Neural cell (in vitro differentiated cells): ENCODE results near the gene STRA6. TPM values are rescaled to one million over a fixed set of nuclear protein-coding genes. Genes with fewer than 3 reads are reported as not detected.

Experiments
- H2AFZ ChIP-seq: fragments of 200-600, 300-800 bp; sonication (generic), shearing (Covaris generic); 2 replicates; pipeline ENCODE4 v1.6.0; 2014; ENCODE audit warnings: low read depth, mild to moderate bottlenecking, antibody characterized with exemption, low read length, moderate library complexity
- H3F3A ChIP-seq: fragments of 200-600 bp; shearing (Covaris generic); 2 replicates; pipeline ENCODE4 v1.6.1; 2016; ENCODE audit warnings: mild to moderate bottlenecking, moderate library complexity, mixed read lengths, antibody characterized with exemption, low read length; ENCODE audit not compliant: insufficient read depth, poor library complexity, severe bottlenecking
- H3K27ac ChIP-seq: fragments of 200-600, 300-800 bp; sonication (generic), shearing (Covaris generic); 2 replicates; pipeline ENCODE4 v1.5.1; 2014; ENCODE audit warnings: mild to moderate bottlenecking, low read length, moderate library complexity
- H3K27me3 ChIP-seq: fragments of 300-800, 200-600 bp; sonication (generic), shearing (Covaris generic); 2 replicates; pipeline ENCODE4 v1.6.0; 2014; ENCODE audit warnings: mild to moderate bottlenecking, low read depth, low read length, moderate library complexity; ENCODE audit not compliant: insufficient read depth
- H3K36me3 ChIP-seq: fragments of 300-800, 200-600 bp; sonication (generic), shearing (Covaris generic); 2 replicates; pipeline ENCODE4 v1.5.1; 2014; ENCODE audit warnings: mild to moderate bottlenecking, antibody characterized with exemption, low read length, moderate library complexity; ENCODE audit not compliant: insufficient read depth
- H3K4me2 ChIP-seq: fragments of 300-800, 200-600 bp; sonication (generic), shearing (Covaris generic); 2 replicates; pipeline ENCODE4 v1.6.0; 2014; ENCODE audit warnings: mild to moderate bottlenecking, low read length
- H3K4me3 ChIP-seq: fragments of 300-800, 200-600 bp; sonication (generic), shearing (Covaris generic); 2 replicates; pipeline ENCODE4 v1.5.1; 2014; ENCODE audit warnings: mild to moderate bottlenecking, low read length, moderate library complexity
- H3K79me2 ChIP-seq: fragments of 200-600 bp; shearing (Covaris generic); replicated peaks from 2 replicates; pipeline ENCODE4 v1.6.0; 2014; ENCODE audit warnings: mild to moderate bottlenecking, low read length, moderate library complexity; ENCODE audit not compliant: insufficient read depth
- H3K9ac ChIP-seq: fragments of 300-800, 200-600 bp; sonication (generic), shearing (Covaris generic); 2 replicates; pipeline ENCODE4 v1.6.1; 2016; ENCODE audit warnings: mild to moderate bottlenecking, low read length, mixed read lengths
- H3K9me2 ChIP-seq: fragments of 200-600 bp; shearing (Covaris generic); 2 replicates; pipeline ENCODE4 v1.6.1; 2016; ENCODE audit warnings: mild to moderate bottlenecking, low read length, mixed read lengths; ENCODE audit not compliant: insufficient read depth
- H3K9me3 ChIP-seq: fragments of 200-600, 300-800 bp; sonication (generic), shearing (Covaris generic); 2 replicates; pipeline ENCODE4 v1.6.1; 2016; ENCODE audit warnings: mild to moderate bottlenecking, mixed run types, low read length, moderate library complexity, mixed read lengths
- H4K20me1 ChIP-seq: fragments of 200-600 bp; shearing (Covaris generic); 2 replicates; pipeline ENCODE4 v1.6.1; 2016; ENCODE audit warnings: mild to moderate bottlenecking, mixed run types; ENCODE audit not compliant: insufficient read depth
- EP300 ChIP-seq: fragments of 450-650 bp; conservative IDR thresholded peaks from 2 replicates; pipeline ENCODE4 v1.6.1; 2014; ENCODE audit warnings: antibody characterized with exemption, mild to moderate bottlenecking, moderate library complexity; ENCODE audit not compliant: poor library complexity, severe bottlenecking
- EZH2 ChIP-seq: fragments of 200-600, 300-800 bp; shearing (Covaris generic), sonication (generic); IDR thresholded peaks from 2 replicates; pipeline ENCODE4 v1.6.1; 2014; ENCODE audit warnings: antibody characterized with exemption, low read length, borderline replicate concordance, mild to moderate bottlenecking; ENCODE audit not compliant: insufficient read depth, poor library complexity, severe bottlenecking
- MXI1 ChIP-seq: fragments of 450-650 bp; conservative IDR thresholded peaks from 2 replicates; pipeline ENCODE4 v1.6.1; 2014; ENCODE audit warnings: antibody characterized with exemption, mild to moderate bottlenecking; ENCODE audit not compliant: poor library complexity, severe bottlenecking
- POLR2AphosphoS5 ChIP-seq: IDR thresholded peaks from 2 replicates; pipeline ENCODE4 v1.6.1; 2012
- RAD21 ChIP-seq: fragments of 450-650 bp; conservative IDR thresholded peaks from 2 replicates; pipeline ENCODE4 v1.6.1; 2014; ENCODE audit warnings: antibody characterized with exemption, mild to moderate bottlenecking, moderate library complexity
- SMC3 ChIP-seq: fragments of 450-650 bp; conservative IDR thresholded peaks from 2 replicates; pipeline ENCODE4 v1.6.1; 2014; ENCODE audit warnings: antibody characterized with exemption, mild to moderate bottlenecking, moderate library complexity; ENCODE audit not compliant: poor library complexity
- TAF1 ChIP-seq: IDR thresholded peaks from 2 replicates; pipeline ENCODE4 v1.6.1; 2012; ENCODE audit warnings: low read depth
- polyA plus RNA-seq: library from polyadenylated mRNA; depleted of rRNA; stranded (reverse); fragments of >200 nt; gene quantifications from 2 replicates; pipeline ENCODE4 v1.2.3, GENCODE V29; 2014
- TF ChIP-seq, protein P1 (sequence below): IDR thresholded peaks from 2 replicates; pipeline ENCODE4 v1.6.1; 2012; ENCODE audit warnings: borderline replicate concordance
- TF ChIP-seq, protein P2 (sequence below): fragments of 450-650 bp; IDR thresholded peaks from 2 replicates; pipeline ENCODE4 v1.5.1; 2014; ENCODE audit warnings: antibody characterized with exemption, mild to moderate bottlenecking, moderate library complexity; ENCODE audit not compliant: poor library complexity, severe bottlenecking

The STRA6 gene
- polyA plus RNA-seq, 1 donor from 2014 or later, result 4.4 TPM

DNA sequence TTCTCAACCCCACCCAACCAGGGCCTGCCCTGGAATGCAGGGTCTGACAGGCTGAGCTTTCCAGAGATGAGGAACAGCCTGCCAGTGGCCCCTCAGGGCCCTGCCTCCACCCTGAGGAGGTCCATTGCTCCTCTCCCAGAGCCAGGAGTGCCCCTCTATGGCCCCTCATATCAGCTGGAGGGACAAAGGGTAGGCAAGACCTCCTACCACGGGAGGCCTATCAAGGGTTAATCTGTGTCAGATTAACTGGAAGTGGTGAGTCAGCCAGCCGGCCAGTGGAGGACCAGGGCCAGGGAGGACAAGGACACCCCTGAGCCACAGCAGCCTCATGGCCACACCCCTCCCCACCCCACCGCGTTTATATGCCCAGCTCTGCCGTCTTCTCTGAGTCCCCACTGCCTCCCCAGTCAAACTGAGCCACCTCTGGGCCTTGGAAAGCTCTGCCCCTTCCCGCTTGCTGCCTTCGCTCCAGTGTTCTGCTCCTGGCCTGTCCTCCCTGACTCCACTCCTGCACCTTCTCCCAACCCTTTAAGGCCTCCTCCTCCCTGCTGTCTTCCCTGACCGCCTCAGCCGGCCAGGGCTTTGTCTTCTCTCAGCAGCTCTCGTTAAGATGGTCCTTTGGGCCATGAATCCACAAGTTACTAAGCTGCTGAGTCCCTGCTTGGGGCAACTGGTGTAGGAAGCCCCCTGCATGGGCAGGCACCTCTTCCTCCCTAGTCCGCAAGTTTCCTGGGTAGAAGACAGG is 40.0 kb upstream of the STRA6 start:
- TF ChIP-seq POLR2AphosphoS5, result no peak
- TF ChIP-seq EZH2, result no peak
- no peak for TF ChIP-seq RAD21
- TF ChIP-seq TAF1, result no peak
- TF ChIP-seq SMC3, result no peak
- TF ChIP-seq, protein P1, sequence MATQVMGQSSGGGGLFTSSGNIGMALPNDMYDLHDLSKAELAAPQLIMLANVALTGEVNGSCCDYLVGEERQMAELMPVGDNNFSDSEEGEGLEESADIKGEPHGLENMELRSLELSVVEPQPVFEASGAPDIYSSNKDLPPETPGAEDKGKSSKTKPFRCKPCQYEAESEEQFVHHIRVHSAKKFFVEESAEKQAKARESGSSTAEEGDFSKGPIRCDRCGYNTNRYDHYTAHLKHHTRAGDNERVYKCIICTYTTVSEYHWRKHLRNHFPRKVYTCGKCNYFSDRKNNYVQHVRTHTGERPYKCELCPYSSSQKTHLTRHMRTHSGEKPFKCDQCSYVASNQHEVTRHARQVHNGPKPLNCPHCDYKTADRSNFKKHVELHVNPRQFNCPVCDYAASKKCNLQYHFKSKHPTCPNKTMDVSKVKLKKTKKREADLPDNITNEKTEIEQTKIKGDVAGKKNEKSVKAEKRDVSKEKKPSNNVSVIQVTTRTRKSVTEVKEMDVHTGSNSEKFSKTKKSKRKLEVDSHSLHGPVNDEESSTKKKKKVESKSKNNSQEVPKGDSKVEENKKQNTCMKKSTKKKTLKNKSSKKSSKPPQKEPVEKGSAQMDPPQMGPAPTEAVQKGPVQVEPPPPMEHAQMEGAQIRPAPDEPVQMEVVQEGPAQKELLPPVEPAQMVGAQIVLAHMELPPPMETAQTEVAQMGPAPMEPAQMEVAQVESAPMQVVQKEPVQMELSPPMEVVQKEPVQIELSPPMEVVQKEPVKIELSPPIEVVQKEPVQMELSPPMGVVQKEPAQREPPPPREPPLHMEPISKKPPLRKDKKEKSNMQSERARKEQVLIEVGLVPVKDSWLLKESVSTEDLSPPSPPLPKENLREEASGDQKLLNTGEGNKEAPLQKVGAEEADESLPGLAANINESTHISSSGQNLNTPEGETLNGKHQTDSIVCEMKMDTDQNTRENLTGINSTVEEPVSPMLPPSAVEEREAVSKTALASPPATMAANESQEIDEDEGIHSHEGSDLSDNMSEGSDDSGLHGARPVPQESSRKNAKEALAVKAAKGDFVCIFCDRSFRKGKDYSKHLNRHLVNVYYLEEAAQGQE, result no peak
- TF ChIP-seq MXI1, result no peak
- TF ChIP-seq, protein P2, sequence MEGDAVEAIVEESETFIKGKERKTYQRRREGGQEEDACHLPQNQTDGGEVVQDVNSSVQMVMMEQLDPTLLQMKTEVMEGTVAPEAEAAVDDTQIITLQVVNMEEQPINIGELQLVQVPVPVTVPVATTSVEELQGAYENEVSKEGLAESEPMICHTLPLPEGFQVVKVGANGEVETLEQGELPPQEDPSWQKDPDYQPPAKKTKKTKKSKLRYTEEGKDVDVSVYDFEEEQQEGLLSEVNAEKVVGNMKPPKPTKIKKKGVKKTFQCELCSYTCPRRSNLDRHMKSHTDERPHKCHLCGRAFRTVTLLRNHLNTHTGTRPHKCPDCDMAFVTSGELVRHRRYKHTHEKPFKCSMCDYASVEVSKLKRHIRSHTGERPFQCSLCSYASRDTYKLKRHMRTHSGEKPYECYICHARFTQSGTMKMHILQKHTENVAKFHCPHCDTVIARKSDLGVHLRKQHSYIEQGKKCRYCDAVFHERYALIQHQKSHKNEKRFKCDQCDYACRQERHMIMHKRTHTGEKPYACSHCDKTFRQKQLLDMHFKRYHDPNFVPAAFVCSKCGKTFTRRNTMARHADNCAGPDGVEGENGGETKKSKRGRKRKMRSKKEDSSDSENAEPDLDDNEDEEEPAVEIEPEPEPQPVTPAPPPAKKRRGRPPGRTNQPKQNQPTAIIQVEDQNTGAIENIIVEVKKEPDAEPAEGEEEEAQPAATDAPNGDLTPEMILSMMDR, result no peak
- no peak for TF ChIP-seq EP300
- no peaks in the 10 kb centered on the region for H4K20me1 ChIP-seq
- no peaks in the 10 kb centered on the region for H3K9me2 ChIP-seq
- H3K36me3 ChIP-seq, result no peaks in the 10 kb centered on the region
- peaks cover 21% of the 10 kb centered on the region for H3F3A ChIP-seq
- H3K27me3 ChIP-seq, result no peaks in the 10 kb centered on the region
- no peaks in the 10 kb centered on the region for H3K9me3 ChIP-seq
- no peak overlapping the region for H3K4me3 ChIP-seq
- H3K79me2 ChIP-seq, result no peaks in the 10 kb centered on the region
- H3K9ac ChIP-seq, result peak overlapping the region; percentile 29
- no peak overlapping the region for H3K4me2 ChIP-seq
- H3K27ac ChIP-seq, result peak overlapping the region; percentile 95
- no peak overlapping the region for H2AFZ ChIP-seq

DNA sequence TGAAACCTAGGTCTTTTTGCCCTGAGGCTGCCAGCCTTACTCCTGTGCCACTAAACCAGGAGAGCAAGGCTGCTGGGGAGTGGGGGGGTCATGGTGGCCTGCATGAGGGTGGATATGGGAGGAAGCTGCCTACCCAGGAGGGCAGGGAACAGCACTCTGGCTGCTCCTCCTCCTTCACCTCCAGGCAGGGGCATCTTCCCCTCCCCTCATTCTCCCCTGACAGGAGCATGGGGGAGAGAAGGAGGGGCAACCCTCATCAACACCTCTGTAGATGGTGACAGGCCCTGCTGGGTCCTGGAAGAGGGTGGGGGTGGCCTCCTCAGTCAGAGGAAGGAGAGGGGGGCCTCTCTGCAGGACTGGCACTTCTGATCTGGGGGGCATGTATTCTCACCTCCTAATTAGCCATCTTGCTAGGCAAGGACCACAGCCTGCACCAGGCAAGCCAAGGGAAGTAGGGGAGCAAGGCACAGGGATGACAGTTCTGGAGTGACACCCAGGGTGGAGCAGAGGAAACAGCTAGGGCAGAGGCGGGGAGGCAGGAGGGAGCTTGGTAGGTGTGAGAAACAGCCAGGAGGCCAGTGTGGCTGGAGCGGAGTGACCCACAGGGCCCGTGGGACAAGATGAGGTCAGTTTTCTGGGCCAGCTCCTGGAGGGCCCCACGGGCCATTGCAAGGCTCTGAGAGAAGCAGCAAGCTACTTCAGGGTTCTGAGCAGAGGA is 38.5 kb upstream of the STRA6 start:
- H2AFZ ChIP-seq, result no peak overlapping the region
- TF ChIP-seq SMC3, result no peak
- no peak for TF ChIP-seq RAD21
- TF ChIP-seq, protein P1, result no peak
- H3K9ac ChIP-seq, result peak overlapping the region; percentile 38
- H3K4me2 ChIP-seq, result no peak overlapping the region
- no peaks in the 10 kb centered on the region for H4K20me1 ChIP-seq
- H3K4me3 ChIP-seq, result no peak overlapping the region
- no peaks in the 10 kb centered on the region for H3K79me2 ChIP-seq
- H3K9me3 ChIP-seq, result no peaks in the 10 kb centered on the region
- H3K27me3 ChIP-seq, result no peaks in the 10 kb centered on the region
- H3F3A ChIP-seq, result peaks cover 16% of the 10 kb centered on the region
- no peaks in the 10 kb centered on the region for H3K36me3 ChIP-seq
- H3K9me2 ChIP-seq, result no peaks in the 10 kb centered on the region
- H3K27ac ChIP-seq, result peak overlapping the region; percentile 44
